Measurements from ENCODE around the gene PREX1.
"Not testable (repeated sequence)": the region's sequence is repeated elsewhere in the genome, so short reads cannot be mapped to it uniquely, and the experiment has no call there.

PREX1 gene

GRCh38 chr20:48772183-48772976 lies 55.4 kb downstream of the PREX1 start:
- no peak for DNase-seq (ENCODE audit: low spot score)

GRCh38 chr20:48771542-48771941 lies 56.3 kb downstream of the PREX1 start:
- no peak for DNase-seq (ENCODE audit: low spot score)

DNA sequence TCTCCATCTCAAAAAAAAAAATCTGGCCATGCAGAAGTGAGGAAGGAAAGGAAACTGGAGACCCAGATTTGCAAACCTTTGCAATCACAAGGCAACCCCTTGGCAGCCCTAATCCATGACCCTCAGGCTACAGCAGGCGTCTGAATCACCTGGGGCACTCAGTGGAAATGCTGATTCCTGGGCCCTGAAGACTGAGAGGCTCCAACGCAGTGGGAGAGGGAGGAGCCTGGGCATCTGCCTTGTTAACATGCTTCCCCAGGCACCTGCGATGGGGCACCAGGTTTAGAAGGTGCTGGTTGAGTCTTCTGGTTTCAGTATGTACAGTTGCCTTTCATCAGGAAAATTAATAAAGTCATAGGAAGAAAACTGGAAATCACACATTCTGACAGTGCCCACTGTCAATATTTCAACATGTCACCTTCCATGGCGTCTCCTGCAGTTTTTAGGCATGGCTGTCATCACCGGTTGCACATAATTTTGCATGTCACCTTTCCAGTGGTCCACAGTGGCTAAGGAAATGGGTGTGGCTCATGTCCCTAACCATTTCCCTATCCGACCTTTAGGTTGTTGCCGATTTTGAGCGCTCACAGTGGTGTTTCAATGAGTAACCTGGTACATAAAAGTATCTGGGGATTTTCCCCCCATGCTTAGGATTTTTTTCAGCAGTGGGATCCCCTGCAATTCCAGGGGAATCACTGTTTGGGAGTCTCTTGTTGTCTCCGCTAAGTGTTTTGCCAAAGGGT lies 56.9 kb downstream of the PREX1 start:
- no peak for DNase-seq (ENCODE audit: low spot score)

- no peak for DNase-seq (ENCODE audit: low spot score)
Observed at GRCh38 chr20:48769069-48769983, 58.5 kb downstream of the PREX1 start.

DNA sequence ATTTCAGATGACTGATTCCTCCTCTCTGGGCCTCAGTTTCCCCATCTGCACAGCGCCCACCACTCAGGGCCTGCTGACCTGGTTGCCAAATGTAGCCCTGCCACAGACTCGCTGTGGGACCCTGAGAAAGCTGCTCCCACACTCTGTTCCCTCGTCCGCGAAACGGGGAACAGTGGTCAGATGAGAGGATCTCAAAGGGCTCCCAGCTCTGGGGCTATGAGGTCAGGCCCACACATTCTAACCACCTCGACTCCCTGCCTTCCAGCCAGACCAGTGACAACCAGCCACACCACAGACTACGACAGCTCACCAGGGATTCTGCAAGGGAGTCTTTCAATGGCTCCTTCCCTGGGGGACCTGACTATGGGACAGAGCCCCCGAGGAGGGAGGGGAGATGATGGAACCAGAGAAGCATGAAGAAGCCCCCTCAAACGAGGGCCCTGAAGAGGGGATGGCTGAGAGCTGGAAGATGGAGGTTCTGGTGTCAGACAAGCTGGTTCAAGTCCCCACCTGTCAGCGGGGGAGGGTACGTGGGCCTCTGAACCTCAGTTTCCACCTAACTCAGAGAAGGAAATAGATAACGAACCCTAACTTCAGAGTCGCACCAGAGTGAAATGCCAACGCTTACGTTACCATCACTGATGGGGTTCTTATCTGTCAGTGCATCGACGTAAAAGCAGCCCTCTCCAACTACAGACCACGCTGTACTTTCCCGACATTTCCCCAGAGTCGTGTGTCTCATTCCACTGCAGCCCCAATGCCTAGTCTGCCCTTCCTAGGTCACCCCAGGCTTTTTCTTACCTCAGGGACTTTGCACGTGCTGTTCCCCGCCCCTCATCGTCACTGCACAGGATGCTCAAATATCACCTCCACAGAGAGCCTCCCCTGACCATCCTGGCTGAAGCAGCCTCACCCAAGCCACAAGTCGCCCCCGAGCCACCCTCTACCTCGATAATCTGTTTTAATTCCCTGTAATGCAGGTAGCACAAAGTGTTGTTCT lies 60.5 kb downstream of the PREX1 start:
- DNase-seq (ENCODE audit: low spot score) = no peak

DNA sequence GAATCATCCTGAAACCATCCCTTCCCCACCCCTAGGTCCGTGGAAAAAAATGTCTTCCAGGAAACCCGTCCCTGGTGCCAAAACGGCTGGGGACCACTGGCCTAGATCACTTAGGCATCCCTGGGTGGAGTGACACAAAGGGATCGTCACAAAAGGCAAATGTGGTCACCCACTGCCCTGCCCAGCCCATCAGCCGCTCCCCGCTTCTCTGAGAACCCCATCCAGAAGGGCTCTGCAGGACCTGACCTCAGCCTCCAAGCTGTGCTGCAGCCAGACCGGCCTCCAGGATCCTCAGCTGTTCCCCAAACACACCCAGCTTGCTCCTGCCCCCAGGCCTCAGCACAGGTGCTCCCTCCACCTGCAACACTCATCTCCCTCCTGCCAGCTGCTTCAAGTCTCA lies 61.6 kb downstream of the PREX1 start:
- no peak for DNase-seq (ENCODE audit: low spot score)

DNA sequence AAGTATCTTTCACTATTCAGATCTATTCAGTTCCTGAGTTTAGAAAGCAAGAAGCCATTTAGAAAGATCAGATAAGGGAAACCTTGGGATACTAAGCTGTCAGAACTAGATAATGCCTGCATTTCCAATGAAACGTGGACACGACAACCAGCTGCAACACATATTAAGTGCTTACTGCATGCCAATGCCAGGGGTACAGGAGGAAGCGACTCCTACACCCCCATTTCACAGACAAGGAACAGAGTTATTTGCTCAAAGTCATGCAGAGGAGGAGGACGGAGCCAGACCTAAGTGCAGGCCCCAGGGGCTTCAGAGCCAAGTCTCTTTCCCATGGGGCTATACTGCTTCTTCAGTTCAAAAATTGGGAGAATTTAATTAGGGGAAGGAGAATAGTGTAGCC lies 62.4 kb downstream of the PREX1 start:
- no peak for DNase-seq (ENCODE audit: low spot score)

DNA sequence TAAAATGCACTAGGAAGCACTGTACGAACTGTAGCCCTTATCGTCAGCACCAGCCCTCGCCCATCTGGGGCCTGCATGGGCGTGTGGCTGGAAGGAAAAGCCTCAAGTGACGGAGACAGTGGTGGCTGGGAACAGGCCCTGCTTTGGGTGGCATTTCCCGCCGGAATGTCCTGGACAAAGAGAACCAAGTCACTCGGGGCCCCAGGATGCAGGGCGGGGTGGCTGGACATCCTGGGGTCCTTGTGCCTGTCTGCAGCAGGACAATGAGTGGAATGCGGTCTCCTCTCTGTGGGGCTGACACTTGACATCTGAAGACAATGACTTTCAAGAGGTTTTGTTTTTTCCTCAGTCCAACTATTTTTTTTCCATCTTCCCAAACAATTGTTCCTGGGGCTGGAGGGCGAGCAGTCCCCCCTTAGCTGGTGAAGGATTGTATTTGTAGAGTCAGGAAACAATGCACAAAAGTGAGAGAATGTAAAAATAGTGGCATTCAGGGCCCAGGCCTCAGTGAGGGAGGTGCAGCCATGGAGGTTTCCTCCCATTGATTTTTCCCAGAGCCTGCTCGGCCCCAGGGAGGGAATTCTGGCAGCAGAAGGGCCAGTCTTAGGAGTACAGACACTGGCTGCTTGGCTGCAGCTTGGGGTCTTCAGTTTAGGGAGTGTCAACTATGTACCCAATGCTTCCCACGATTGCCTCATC lies 64.4 kb downstream of the PREX1 start:
- no peak for DNase-seq (ENCODE audit: low spot score)

DNA sequence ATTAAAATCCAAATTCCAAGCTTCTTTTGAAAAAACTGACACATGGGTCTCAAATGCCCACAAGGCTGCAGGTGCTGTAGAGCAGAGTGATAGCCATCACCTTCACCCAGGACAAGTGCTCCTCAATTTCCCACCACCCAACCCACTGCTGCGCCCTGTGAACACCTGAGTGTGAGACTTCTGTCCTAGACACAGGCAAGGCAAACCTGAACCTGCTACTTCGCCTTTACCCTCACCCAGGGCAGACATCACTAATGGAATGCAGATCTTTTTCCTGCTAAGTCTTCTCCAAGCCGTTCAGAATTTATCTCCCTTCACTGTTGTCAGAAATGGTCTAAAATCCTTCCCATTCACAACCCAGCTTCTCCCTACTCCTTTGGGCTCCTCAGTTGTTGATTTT lies 65.9 kb downstream of the PREX1 start:
- no peak for DNase-seq (ENCODE audit: low spot score)

DNA sequence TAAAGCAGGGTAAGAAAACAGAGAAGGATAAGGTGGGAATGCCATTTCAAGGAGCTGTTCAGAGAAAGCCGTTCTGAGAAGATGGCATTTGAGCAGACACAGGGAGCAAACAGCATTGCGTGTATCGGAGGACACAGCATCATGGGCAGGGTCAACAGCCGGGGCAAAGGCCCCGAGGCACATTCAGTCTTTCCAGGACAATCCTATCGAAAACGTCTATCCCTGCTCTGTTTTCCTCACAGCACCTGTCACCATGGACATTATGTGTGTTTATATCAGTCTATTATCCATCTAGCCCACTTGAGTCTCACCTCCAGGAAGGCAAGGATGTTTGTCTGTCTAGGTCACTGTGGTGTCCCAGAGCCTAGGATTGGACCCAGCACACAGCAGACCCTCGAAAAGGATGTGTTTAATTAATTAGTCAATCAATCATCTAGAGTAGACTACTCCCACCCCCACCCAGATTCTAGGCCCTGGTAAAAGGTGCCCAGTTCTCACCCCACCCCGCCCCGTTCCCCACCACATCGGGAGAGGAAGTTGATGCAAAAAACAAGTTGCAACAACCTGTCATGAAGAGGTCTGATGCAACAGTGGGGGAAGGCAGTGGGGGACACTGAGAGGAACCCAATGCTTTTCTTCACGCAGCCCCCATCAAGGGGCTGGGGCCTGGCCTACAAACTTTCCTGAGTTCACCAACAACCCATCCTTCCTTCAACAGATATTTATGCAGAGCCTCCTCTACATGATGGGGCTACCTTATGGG lies 66.6 kb downstream of the PREX1 start:
- DNase-seq (ENCODE audit: low spot score) = no peak

DNA sequence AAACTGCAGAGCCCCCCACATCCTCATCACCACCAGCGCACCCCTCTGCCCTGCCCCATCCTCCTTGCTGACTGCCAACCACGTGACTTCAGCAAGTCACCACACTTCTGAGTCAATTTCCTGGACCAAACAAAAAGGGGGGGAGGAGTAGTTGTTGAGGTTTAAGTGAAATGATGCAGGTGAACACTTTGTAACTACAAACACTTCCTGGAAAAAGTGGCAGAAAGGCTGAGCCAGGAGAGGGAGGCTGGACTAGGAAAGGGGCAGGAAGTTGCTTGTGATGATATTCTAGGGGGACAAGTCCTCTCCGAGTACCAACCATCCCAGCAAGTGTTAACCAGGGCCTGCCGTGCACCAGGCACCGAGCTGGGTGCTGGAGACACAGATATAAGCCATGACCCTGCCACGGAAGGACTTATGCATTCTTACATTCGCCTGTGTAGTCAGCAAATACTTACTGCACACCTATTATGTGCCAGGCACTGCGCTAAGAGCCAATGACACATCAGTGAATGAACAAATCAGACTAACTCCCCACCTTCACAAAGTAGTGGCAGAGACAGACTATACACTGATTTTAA lies 67.3 kb downstream of the PREX1 start:
- DNase-seq (ENCODE audit: low spot score) = no peak

- DNase-seq (ENCODE audit: low spot score) = no peak
Observed at GRCh38 chr20:48759631-48760245, 68.1 kb downstream of the PREX1 start.

GRCh38 chr20:48758206-48758820 lies 69.5 kb downstream of the PREX1 start:
- no peak for DNase-seq (ENCODE audit: low spot score)

GRCh38 chr20:48756774-48757173 lies 71.0 kb downstream of the PREX1 start:
- not testable (repeated sequence) for DNase-seq (ENCODE audit: low spot score)

GRCh38 chr20:48754292-48754691 lies 73.5 kb downstream of the PREX1 start:
- DNase-seq (ENCODE audit: low spot score) = no peak

- no peak for DNase-seq (ENCODE audit: low spot score)
Observed at GRCh38 chr20:48752963-48753362, 74.8 kb downstream of the PREX1 start.

DNA sequence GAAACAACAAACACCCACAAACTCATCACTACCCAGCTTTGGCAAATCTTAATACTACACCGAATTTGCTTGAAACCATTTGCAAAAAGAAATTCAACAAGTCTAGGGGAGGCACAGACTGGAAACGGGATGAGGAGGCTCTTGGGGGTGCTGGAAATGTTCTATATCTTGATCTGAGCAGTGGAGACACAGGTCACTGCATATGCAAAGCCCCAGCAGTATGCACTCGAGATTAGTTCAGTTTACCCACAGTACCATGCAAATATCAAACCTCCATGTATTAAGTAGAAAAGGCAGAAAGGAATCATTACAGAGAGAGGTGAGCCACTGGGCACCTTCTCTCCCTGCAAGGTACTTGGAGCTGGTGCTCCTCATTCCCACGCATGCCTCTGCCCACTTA lies 75.9 kb downstream of the PREX1 start:
- no peak for DNase-seq (ENCODE audit: low spot score)

- no peak for DNase-seq (ENCODE audit: low spot score)
Observed at GRCh38 chr20:48750941-48751635, 76.7 kb downstream of the PREX1 start.

Data from HuH-7.5 (cell line).